NB4 (cell line): ENCODE data around the gene ARHGAP22.

Experiments
- CTCF ChIP-seq: IDR thresholded peaks from one replicate; pipeline ENCODE4 v1.5.1; 2012; ENCODE audit warnings: low read depth, low read length
- MAX ChIP-seq: IDR thresholded peaks from 2 replicates; pipeline ENCODE4 v1.6.1; 2011; ENCODE audit warnings: low read depth, low read length
- MYC ChIP-seq: IDR thresholded peaks from 2 replicates; pipeline ENCODE4 v1.6.1; 2011; ENCODE audit warnings: low read depth, low read length
- POLR2A ChIP-seq: IDR thresholded peaks from 2 replicates; pipeline ENCODE4 v1.6.1; 2011; ENCODE audit warnings: mild to moderate bottlenecking; ENCODE audit not compliant: insufficient read length; ENCODE audit errors: extremely low read depth

GRCh38 chr10:48580236-48580635 lies 24.6 kb downstream of the ARHGAP22 start:
- no peak for TF ChIP-seq CTCF
- no peak for TF ChIP-seq POLR2A
- no peak for TF ChIP-seq MAX
- no peak for TF ChIP-seq MYC
